ENCODE results near the gene CAMTA1. TPM values are rescaled to one million over a fixed set of nuclear protein-coding genes. Genes with fewer than 3 reads are reported as not detected.

Gene CAMTA1
- total and polyA plus RNA-seq, 2 experiments from 2014 or later: 213 to 341 TPM

DNA sequence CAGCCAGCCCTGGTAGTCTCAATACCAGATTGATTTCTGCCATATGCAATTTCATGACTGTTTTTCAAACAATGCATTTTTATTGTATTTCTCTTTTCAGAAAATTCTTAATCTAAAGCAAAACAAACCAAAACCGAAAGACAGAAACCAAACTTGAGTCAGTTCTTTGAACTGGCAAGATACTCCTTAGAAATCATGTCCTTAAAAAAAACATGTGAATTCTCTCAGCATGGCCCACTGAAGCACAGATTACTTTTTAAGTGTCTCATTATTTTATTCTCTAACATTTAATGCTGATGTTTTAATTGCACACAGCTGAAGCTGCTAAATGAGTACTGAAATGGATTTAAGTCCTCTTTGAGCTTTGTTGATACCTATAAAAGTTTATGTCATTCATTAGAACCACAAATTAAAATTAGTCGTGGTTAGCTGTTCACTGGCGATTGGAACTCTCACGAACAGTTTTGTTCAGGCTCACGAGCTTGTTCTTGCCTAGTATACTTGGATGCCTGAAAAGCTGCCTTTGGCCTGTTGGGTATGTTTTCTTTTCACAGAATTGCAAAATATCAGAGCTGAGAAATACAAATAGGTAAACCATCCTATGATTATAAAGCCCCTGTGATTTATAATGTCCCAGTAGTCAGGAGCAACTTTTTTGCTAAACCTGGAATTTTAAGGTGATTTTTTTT, 87.5 kb downstream of the CAMTA1 start:
- H3K27ac ChIP-seq: no peak overlapping the region
- peaks cover 7% of the 10 kb centered on the region for H3K4me1 ChIP-seq (ENCODE audit: low read depth)
- no peaks in the 10 kb centered on the region for H3K27me3 ChIP-seq
- H3K9me3 ChIP-seq (ENCODE audit: low read depth): no peaks in the 10 kb centered on the region
- peaks cover 2% of the 10 kb centered on the region for H3K36me3 ChIP-seq
- no peak for DNase-seq (ENCODE audit: low read depth in 1 of 2, low spot score in 1 of 2)
- TF ChIP-seq, protein P1, sequence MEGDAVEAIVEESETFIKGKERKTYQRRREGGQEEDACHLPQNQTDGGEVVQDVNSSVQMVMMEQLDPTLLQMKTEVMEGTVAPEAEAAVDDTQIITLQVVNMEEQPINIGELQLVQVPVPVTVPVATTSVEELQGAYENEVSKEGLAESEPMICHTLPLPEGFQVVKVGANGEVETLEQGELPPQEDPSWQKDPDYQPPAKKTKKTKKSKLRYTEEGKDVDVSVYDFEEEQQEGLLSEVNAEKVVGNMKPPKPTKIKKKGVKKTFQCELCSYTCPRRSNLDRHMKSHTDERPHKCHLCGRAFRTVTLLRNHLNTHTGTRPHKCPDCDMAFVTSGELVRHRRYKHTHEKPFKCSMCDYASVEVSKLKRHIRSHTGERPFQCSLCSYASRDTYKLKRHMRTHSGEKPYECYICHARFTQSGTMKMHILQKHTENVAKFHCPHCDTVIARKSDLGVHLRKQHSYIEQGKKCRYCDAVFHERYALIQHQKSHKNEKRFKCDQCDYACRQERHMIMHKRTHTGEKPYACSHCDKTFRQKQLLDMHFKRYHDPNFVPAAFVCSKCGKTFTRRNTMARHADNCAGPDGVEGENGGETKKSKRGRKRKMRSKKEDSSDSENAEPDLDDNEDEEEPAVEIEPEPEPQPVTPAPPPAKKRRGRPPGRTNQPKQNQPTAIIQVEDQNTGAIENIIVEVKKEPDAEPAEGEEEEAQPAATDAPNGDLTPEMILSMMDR (IDR thresholded peaks at IDR 0.05; ENCODE audit: low read depth, low read length): no peak
- no peak overlapping the region for H3K4me3 ChIP-seq

DNA sequence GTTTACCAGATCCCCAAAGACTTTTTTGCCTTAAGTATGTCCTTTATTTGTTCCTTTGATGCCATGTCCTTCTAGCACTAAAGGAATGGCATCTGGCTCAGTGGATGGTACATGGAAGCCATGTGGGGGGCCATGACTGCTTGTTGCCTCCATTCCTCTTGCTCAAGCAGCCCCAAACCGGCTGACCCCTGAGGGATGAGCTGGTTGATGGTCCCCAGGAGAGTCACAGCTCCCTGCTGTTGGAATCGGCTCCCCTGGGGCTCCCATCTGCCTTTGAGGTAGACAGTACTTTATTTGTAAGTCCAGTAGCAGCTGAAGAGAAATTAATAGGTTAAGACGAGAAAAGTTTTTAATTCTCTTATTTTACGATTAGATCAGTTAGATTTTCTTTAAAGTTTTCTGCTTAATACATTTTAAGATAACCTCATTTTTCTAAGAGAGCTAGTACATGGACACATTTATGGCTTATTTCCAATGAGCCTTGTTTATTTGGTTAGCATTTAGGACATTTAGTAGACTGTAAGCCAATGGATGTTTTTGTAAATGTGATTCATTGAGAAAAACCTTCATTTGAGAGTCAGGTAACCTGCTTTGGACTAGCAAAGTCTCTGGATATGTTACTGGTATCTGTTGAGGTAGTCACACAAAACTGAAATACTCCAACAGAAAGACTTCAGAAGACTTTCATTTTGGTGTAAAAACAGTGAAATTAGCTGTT, 88.2 kb downstream of the CAMTA1 start:
- no peaks in the 10 kb centered on the region for H3K9me3 ChIP-seq (ENCODE audit: low read depth)
- H3K4me1 ChIP-seq (ENCODE audit: low read depth): peaks cover 2% of the 10 kb centered on the region
- H3K27me3 ChIP-seq: no peaks in the 10 kb centered on the region
- H3K27ac ChIP-seq: no peak overlapping the region
- TF ChIP-seq, protein P1 (IDR thresholded peaks at IDR 0.05; ENCODE audit: low read depth, low read length): no peak
- no peak overlapping the region for H3K4me3 ChIP-seq
- DNase-seq (ENCODE audit: low read depth in 1 of 2, low spot score in 1 of 2): no peak
- peaks cover 2% of the 10 kb centered on the region for H3K36me3 ChIP-seq

DNA sequence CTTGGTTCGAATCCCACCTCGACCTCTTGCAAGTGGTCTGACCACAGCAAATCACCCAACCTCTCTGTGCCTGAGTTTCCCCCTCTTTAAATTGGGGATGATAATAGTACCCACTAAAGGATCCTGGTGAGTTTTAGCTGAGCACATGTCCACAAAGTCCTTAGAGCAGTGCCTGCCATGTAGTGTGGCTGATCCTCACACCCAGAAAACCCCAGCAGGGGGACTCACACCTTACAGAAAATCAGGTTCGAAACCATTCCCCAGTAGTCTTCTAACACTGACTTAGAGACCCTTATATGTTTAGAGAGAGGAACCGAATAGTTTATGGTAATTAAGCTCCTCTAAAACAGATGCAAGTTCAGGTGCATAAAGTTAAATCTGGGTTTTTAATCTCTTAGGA, 89.0 kb downstream of the CAMTA1 start:
- no peak for DNase-seq (ENCODE audit: low read depth in 1 of 2, low spot score in 1 of 2)
- H3K27ac ChIP-seq: no peak overlapping the region
- H3K36me3 ChIP-seq: peaks cover 2% of the 10 kb centered on the region
- no peaks in the 10 kb centered on the region for H3K27me3 ChIP-seq
- H3K4me3 ChIP-seq: no peak overlapping the region
- TF ChIP-seq, protein P1 (IDR thresholded peaks at IDR 0.05; ENCODE audit: low read depth, low read length): no peak
- no peaks in the 10 kb centered on the region for H3K9me3 ChIP-seq (ENCODE audit: low read depth)
- no peaks in the 10 kb centered on the region for H3K4me1 ChIP-seq (ENCODE audit: low read depth)

DNA sequence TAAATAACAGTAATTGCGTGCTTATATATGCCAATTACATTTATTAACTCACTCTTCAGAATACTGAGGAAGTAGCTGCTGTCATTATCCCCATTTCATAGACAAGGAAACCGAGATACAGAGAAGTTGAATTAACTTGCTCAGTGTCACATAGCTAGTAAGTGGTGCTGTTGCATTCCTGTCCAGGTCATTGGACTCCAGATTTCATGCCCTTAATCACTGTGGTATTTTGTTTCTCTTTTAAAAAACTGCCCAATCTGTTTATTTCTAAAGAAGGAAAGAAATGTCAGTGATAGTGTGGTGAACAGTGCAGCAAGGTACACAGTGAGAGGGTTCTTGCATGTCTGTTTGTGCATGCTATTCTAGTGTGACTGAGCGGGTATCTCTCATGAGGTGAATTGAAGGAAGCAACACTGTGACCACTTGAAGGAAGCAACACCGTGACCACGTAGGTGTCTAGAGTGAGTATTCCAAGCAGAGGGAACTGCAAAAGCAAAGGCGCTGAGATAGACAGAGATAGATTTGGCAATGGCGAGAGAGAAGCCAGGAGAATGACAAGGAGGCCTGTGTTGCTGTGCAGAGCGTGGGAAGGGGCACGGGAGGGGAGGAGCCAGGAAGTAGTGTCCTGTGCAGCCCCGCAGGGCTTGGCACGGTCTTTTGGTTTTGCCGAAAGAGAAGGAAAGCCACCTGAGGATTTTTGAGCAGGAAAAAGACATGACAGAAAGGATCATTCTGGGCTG, 95.9 kb downstream of the CAMTA1 start:
- H3K4me3 ChIP-seq: no peak overlapping the region
- no peaks in the 10 kb centered on the region for H3K27me3 ChIP-seq
- DNase-seq (ENCODE audit: low read depth in 1 of 2, low spot score in 1 of 2): no peak
- no peaks in the 10 kb centered on the region for H3K9me3 ChIP-seq (ENCODE audit: low read depth)
- no peak overlapping the region for H3K27ac ChIP-seq
- TF ChIP-seq, protein P1 (IDR thresholded peaks at IDR 0.05; ENCODE audit: low read depth, low read length): no peak
- H3K36me3 ChIP-seq: peaks cover 2% of the 10 kb centered on the region
- no peaks in the 10 kb centered on the region for H3K4me1 ChIP-seq (ENCODE audit: low read depth)

DNA sequence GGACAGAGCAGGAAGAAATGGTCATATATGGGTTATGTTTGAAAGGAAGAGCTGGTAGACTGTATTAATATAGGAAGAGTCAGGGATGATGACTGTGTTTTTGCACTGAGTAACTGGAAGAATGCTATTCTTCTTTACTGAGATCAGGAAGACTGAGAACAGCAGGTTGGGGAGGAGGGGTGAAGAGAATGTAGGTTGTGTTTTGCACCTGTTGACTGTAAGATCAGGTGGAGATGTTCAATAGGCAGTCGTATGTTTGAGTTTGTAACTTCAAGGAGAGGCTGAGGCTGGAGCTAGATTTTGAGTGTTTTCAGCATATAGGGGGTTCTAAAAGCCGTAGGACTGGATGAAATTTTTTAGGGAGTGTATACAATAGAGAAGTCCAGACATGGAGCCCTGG, 97.2 kb downstream of the CAMTA1 start:
- Histone ChIP-seq H3K27ac (no peak overlapping the region), H3K4me1 (ENCODE audit: low read depth) (no peaks in the 10 kb centered on the region), H3K9me3 (ENCODE audit: low read depth) (no peaks in the 10 kb centered on the region), H3K4me3 (no peak overlapping the region), H3K36me3 (no peaks in the 10 kb centered on the region), H3K27me3 (no peaks in the 10 kb centered on the region)
- TF ChIP-seq, protein P1 (IDR thresholded peaks at IDR 0.05; ENCODE audit: low read depth, low read length): no peak
- no peak for DNase-seq (ENCODE audit: low read depth in 1 of 2, low spot score in 1 of 2)

Data from cardiac muscle cell (in vitro differentiated cells and primary cell).